NT2/D1 (cell line): Measurements from ENCODE around the gene SCARB1.

Source experiments
- YY1 ChIP-seq: IDR thresholded peaks from 2 replicates; pipeline ENCODE4 v1.6.1; 2011; ENCODE audit not compliant: insufficient read length, insufficient read depth
- ZNF274 ChIP-seq: IDR thresholded peaks from 2 replicates; pipeline ENCODE4 v1.6.1; 2011; ENCODE audit warnings: mild to moderate bottlenecking, low read depth, low read length

DNA sequence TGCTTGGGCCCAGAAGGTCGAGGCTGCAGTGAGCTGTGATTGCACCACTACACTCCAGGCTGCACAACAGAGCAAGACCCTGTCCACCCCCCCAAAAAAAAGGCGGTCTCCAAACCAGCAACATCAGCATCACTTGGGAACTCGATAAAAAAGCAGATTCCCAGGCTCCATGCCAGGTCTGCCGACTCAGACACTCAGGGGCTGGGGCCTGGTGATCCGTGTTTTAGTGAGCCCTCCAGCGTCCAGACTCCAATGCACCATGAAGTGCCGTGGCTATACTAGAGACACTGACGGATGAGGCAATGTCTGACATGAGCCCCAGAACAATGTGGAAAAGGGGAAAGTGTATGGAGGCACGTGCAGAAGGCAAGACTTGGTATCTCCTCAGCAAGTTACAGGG, 28.8 kb downstream of the SCARB1 start:
- TF ChIP-seq YY1 (no peak), ZNF274 (no peak)
